GM23248 (cell line): ENCODE results near the gene PIP5KL1. TPM values are rescaled to one million over a fixed set of nuclear protein-coding genes. Genes with fewer than 3 reads are reported as not detected.

Experiments
- DNase-seq: peaks from one replicate; pipeline ENCODE4 v3.0.0-alpha.2; 2015
- H2AFZ ChIP-seq: fragments of 200-600 bp; sonication (generic); 2 replicates; pipeline ENCODE4 v1.6.1; 2016; ENCODE audit warnings: antibody characterized with exemption
- H3F3A ChIP-seq: fragments of 200-600 bp; sonication (generic); 2 replicates; pipeline ENCODE4 v1.6.1; 2016; ENCODE audit warnings: mild to moderate bottlenecking, antibody characterized with exemption, mixed run types; ENCODE audit not compliant: insufficient read depth
- H3K27ac ChIP-seq: fragments of 200-600 bp; sonication (generic); 2 replicates; pipeline ENCODE4 v1.5.1; 2016; ENCODE audit warnings: mild to moderate bottlenecking
- H3K27me3 ChIP-seq: fragments of 200-600 bp; sonication (generic); replicated peaks from 2 replicates; pipeline ENCODE4 v1.6.1; 2016; ENCODE audit warnings: mild to moderate bottlenecking; ENCODE audit not compliant: insufficient read depth
- H3K36me3 ChIP-seq: fragments of 200-600 bp; sonication (generic); 2 replicates; pipeline ENCODE4 v1.6.1; 2016; ENCODE audit warnings: low read depth, mild to moderate bottlenecking
- H3K4me1 ChIP-seq: fragments of 200-600 bp; sonication (generic); 2 replicates; pipeline ENCODE4 v1.6.1; 2016; ENCODE audit warnings: mild to moderate bottlenecking; ENCODE audit not compliant: insufficient read depth
- H3K4me2 ChIP-seq: fragments of 200-600 bp; sonication (generic); one replicate; pipeline ENCODE4 v1.6.1; 2016; ENCODE audit warnings: mild to moderate bottlenecking; ENCODE audit not compliant: unreplicated experiment
- H3K4me3 ChIP-seq: fragments of 200-600 bp; sonication (generic); 2 replicates; pipeline ENCODE4 v1.5.1; 2016; ENCODE audit warnings: mild to moderate bottlenecking
- H3K79me2 ChIP-seq: fragments of 200-600 bp; sonication (generic); 2 replicates; pipeline ENCODE4 v1.6.1; 2016; ENCODE audit warnings: mild to moderate bottlenecking; ENCODE audit not compliant: insufficient read depth
- H3K9ac ChIP-seq: fragments of 200-600 bp; sonication (generic); 2 replicates; pipeline ENCODE4 v1.6.1; 2016; ENCODE audit warnings: mild to moderate bottlenecking
- H3K9me2 ChIP-seq: fragments of 200-600 bp; sonication (generic); 2 replicates; pipeline ENCODE4 v1.6.1; 2016; ENCODE audit warnings: mixed run types, mild to moderate bottlenecking, moderate library complexity; ENCODE audit not compliant: insufficient read depth
- H3K9me3 ChIP-seq: fragments of 200-600 bp; sonication (generic); one replicate; pipeline ENCODE4 v1.6.1; 2017; ENCODE audit warnings: low read depth
- H4K20me1 ChIP-seq: fragments of 200-600 bp; sonication (generic); 2 replicates; pipeline ENCODE4 v1.6.0; 2016; ENCODE audit not compliant: insufficient read depth
- EZH2 ChIP-seq: fragments of 200-600 bp; sonication (generic); IDR thresholded peaks from 2 replicates; pipeline ENCODE4 v1.6.1; 2018; ENCODE audit warnings: antibody characterized with exemption, mild to moderate bottlenecking; ENCODE audit not compliant: insufficient read depth, poor library complexity, severe bottlenecking
- EZH2phosphoT487 ChIP-seq: fragments of 200-600 bp; sonication (generic); IDR thresholded peaks from 2 replicates; pipeline ENCODE4 v1.6.1; 2018; ENCODE audit warnings: antibody characterized with exemption, moderate library complexity, mild to moderate bottlenecking, low read depth; ENCODE audit not compliant: insufficient read depth
- WGBS, 2 experiments: methylation state at CpG; one replicate each; pipeline ENCODE4 v1.1.6; 2015 to 2017; ENCODE audit warnings: low lambda C conversion rate in 2 of 2, low coverage in 1 of 2; ENCODE audit errors: missing lambda C conversion rate in 2 of 2; 5-methylcytosine and 5-hydroxymethylcytosine counted together
- in situ Hi-C: fragments of 300-500 bp; cut with MboI; formaldehyde crosslinking; loops from 2 replicates; pipeline ENCODE4 v1.15.0; 2020
- polyA plus RNA-seq: library from polyadenylated mRNA; unstranded; fragments of >200 nt; fragmentation: Nextera tagmentation; extraction: Ambion mirVana; gene quantifications from 2 replicates; pipeline ENCODE4 v1.2.1, GENCODE V29; 2016
- total RNA-seq: library from RNA; depleted of rRNA; stranded (reverse); fragments of >200 nt; shearing (Covaris generic); gene quantifications from 2 replicates; pipeline ENCODE4 v1.2.3, GENCODE V29; 2014

Gene PIP5KL1
- total and polyA plus RNA-seq, 2 experiments from 2014 or later, result 5.5 to 8.8 TPM

- peak overlapping the region; percentile 80 for H3K4me3 ChIP-seq
- DNase-seq, result no peak
- H3K9me3 ChIP-seq, result no peaks in the 10 kb centered on the region
- H3K9ac ChIP-seq, result peak overlapping the region; percentile 89
- H2AFZ ChIP-seq, result no peak overlapping the region
- WGBS, 2 experiments, result 9 to 13% methylated on average over 5 of the region's 5 CpGs
- no peaks in the 10 kb centered on the region for H3K9me2 ChIP-seq
- H3K27me3 ChIP-seq, result no peaks in the 10 kb centered on the region
- peak overlapping the region; percentile 75 for H3K27ac ChIP-seq
- no peaks in the 10 kb centered on the region for H4K20me1 ChIP-seq
- TF ChIP-seq EZH2, result no peak
- TF ChIP-seq EZH2phosphoT487, result no peak
- H3K79me2 ChIP-seq, result peaks cover 61% of the 10 kb centered on the region
- H3K4me2 ChIP-seq, result peak overlapping the region; percentile 84
- H3F3A ChIP-seq, result peaks cover 13% of the 10 kb centered on the region
- H3K4me1 ChIP-seq, result peaks cover 43% of the 10 kb centered on the region
- H3K36me3 ChIP-seq, result no peaks in the 10 kb centered on the region
- in situ Hi-C loops, result no loop called here
Observed at GRCh38 chr9:127979015-127979332, 48.4 kb upstream of the PIP5KL1 start.

GRCh38 chr9:127977884-127978647 lies 47.5 kb upstream of the PIP5KL1 start:
- Histone ChIP-seq H3K4me2 (peak overlapping the region; percentile 84), H3K27me3 (no peaks in the 10 kb centered on the region), H4K20me1 (no peaks in the 10 kb centered on the region), H3K9ac (peak overlapping the region; percentile 89), H2AFZ (no peak overlapping the region), H3K4me1 (peaks cover 43% of the 10 kb centered on the region), H3K9me3 (no peaks in the 10 kb centered on the region), H3K4me3 (peak overlapping the region; percentile 80), H3K79me2 (peaks cover 71% of the 10 kb centered on the region), H3K36me3 (no peaks in the 10 kb centered on the region), H3K27ac (peak overlapping the region; percentile 75), H3F3A (peaks cover 13% of the 10 kb centered on the region), H3K9me2 (no peaks in the 10 kb centered on the region)
- no peak for TF ChIP-seq EZH2
- TF ChIP-seq EZH2phosphoT487, result no peak
- WGBS, 2 experiments, result 17 to 18% methylated on average over 12 of the region's 12 CpGs
- peak; percentile 94 for DNase-seq
- in situ Hi-C loops, result no loop called here

DNA sequence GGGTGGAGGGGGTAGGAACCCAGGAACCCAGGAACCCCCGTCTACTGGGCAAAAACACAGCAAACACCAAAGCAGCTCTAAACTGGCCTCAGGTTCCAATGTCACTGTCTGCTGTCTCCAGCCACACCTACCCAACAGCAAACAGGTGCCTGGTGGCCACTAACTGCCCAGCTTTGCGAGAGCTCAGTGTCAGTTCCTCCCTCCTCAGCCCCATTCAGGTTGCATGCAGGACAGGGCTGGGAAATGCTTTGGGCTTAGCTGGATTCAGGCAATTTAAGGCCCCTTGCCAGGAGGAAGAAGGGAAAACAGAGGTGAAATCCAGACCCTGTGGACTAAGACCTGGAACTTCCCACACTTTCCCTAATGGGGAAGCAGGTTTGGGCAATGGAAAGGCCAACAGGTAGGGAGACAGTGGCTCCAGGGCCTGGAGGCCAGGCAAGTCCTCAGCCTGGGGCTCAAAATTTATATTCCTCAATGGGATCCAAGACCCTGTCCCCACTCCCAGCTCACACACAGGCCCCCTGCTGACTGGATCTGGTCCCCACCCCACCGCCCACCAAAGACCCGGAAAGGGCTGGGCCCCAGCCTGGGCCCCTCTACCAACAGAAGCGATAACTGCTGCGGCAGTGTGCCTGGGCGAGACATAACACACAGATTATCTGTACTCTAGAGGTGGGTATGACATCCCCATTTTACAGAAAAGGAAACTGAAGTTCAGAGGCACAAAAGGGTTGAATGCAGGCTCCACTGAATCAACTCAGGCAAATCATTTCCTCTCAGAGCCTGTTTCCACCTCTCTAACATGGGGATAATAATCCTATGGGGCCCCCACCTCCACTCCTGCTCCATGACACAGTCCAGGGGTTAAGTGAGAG lies 46.7 kb upstream of the PIP5KL1 start:
- no peaks in the 10 kb centered on the region for H3K9me3 ChIP-seq
- H3K4me2 ChIP-seq, result peak overlapping the region; percentile 84
- no peaks in the 10 kb centered on the region for H3K36me3 ChIP-seq
- no peak for DNase-seq
- WGBS, 2 experiments, result 73 to 87% methylated on average over 7 of the region's 7 CpGs
- no peaks in the 10 kb centered on the region for H3K9me2 ChIP-seq
- H2AFZ ChIP-seq, result no peak overlapping the region
- peak overlapping the region; percentile 89 for H3K9ac ChIP-seq
- peaks cover 47% of the 10 kb centered on the region for H3K4me1 ChIP-seq
- H3K79me2 ChIP-seq, result peaks cover 79% of the 10 kb centered on the region
- no peaks in the 10 kb centered on the region for H4K20me1 ChIP-seq
- no peak for TF ChIP-seq EZH2phosphoT487
- no peak for TF ChIP-seq EZH2
- in situ Hi-C loops, result no loop called here
- H3K4me3 ChIP-seq, result peak overlapping the region; percentile 80
- peak overlapping the region; percentile 75 for H3K27ac ChIP-seq
- H3K27me3 ChIP-seq, result no peaks in the 10 kb centered on the region
- H3F3A ChIP-seq, result peaks cover 13% of the 10 kb centered on the region

GRCh38 chr9:127976498-127976897 lies 45.9 kb upstream of the PIP5KL1 start:
- TF ChIP-seq EZH2 (no peak), EZH2phosphoT487 (no peak)
- no peaks in the 10 kb centered on the region for H3K36me3 ChIP-seq

More at GRCh38 chr9:127976498-127976897, 45.9 kb upstream of the PIP5KL1 start:
- no peaks in the 10 kb centered on the region for H3K9me3 ChIP-seq
- no peaks in the 10 kb centered on the region for H4K20me1 ChIP-seq
- peaks cover 48% of the 10 kb centered on the region for H3K4me1 ChIP-seq
- H3K9me2 ChIP-seq, result no peaks in the 10 kb centered on the region
- no peak for DNase-seq
- peaks cover 13% of the 10 kb centered on the region for H3F3A ChIP-seq
- in situ Hi-C loops, result no loop called here
- no peak overlapping the region for H3K9ac ChIP-seq
- H3K79me2 ChIP-seq, result peaks cover 86% of the 10 kb centered on the region
- H3K27ac ChIP-seq, result no peak overlapping the region
- H3K27me3 ChIP-seq, result no peaks in the 10 kb centered on the region
- whole genome bisulfite sequencing, 2 experiments, result 62 to 73% methylated on average over 6 of the region's 6 CpGs
- no peak overlapping the region for H2AFZ ChIP-seq
- no peak overlapping the region for H3K4me2 ChIP-seq
- no peak overlapping the region for H3K4me3 ChIP-seq
